GM12878 (cell line): Measurements from ENCODE around the gene TBCE. TPM values are rescaled to one million over a fixed set of nuclear protein-coding genes. Genes with fewer than 3 reads are reported as not detected.

Experiments
- CBFB ChIP-seq: IDR thresholded peaks from 2 replicates; pipeline ENCODE4 v1.6.1; 2016; ENCODE audit warnings: antibody characterized with exemption, low read depth
- CHD1 ChIP-seq: IDR thresholded peaks from 2 replicates; pipeline ENCODE4 v1.6.1; 2012; ENCODE audit warnings: low read depth, low read length, improper control_type of control experiment
- CREM ChIP-seq: IDR thresholded peaks from 2 replicates; pipeline ENCODE4 v1.6.1; 2014; ENCODE audit warnings: antibody characterized with exemption, low read depth
- LARP7 ChIP-seq: fragments of 450-650 bp; IDR thresholded peaks from 2 replicates; pipeline ENCODE4 v1.6.1; 2017; ENCODE audit warnings: mild to moderate bottlenecking
- NFIC ChIP-seq: IDR thresholded peaks from 2 replicates; pipeline ENCODE4 v1.6.1; 2012; ENCODE audit warnings: low read depth, mild to moderate bottlenecking, inconsistent platforms, low read length, moderate library complexity
- NFYB ChIP-seq: IDR thresholded peaks from 2 replicates; pipeline ENCODE4 v1.6.1; 2011; ENCODE audit warnings: low read depth, mild to moderate bottlenecking, low read length, improper control_type of control experiment, moderate library complexity; ENCODE audit not compliant: insufficient read depth
- POLR2AphosphoS5 ChIP-seq: IDR thresholded peaks from 2 replicates; pipeline ENCODE4 v1.6.1; 2011; ENCODE audit warnings: mild to moderate bottlenecking, low read length, inconsistent platforms
- POU2F2 ChIP-seq: IDR thresholded peaks from 3 replicates; pipeline ENCODE4 v1.6.1; 2011; ENCODE audit warnings: low read depth, mild to moderate bottlenecking, low read length, borderline replicate concordance
- RBBP5 ChIP-seq: fragments of 200-600 bp; sonication (generic); conservative IDR thresholded peaks from 2 replicates; pipeline ENCODE4 v1.6.1; 2016
- SRF ChIP-seq, 2 experiments: IDR thresholded peaks; 2 replicates each; pipeline ENCODE4 v1.6.1; 2011; ENCODE audit warnings: low read depth in 2 of 2, low read length in 2 of 2, mild to moderate bottlenecking in 1 of 2, moderate library complexity in 1 of 2
- TARDBP ChIP-seq: IDR thresholded peaks from 2 replicates; pipeline ENCODE4 v1.6.1; 2016; ENCODE audit warnings: borderline replicate concordance
- TCF12 ChIP-seq: IDR thresholded peaks from 2 replicates; pipeline ENCODE4 v1.6.1; 2011; ENCODE audit warnings: low read depth, mild to moderate bottlenecking, low read length
- YBX1 ChIP-seq: fragments of 450-650 bp; IDR thresholded peaks from 2 replicates; pipeline ENCODE4 v1.6.1; 2016; ENCODE audit warnings: antibody characterized with exemption
- YY1 ChIP-seq: IDR thresholded peaks from 2 replicates; pipeline ENCODE4 v1.6.1; 2011; ENCODE audit warnings: low read depth, mild to moderate bottlenecking, low read length
- ZBED1 ChIP-seq: IDR thresholded peaks from 2 replicates; pipeline ENCODE4 v1.6.1; 2016; ENCODE audit warnings: borderline replicate concordance
- ZNF622 ChIP-seq: fragments of 450-650 bp; IDR thresholded peaks from 2 replicates; pipeline ENCODE4 v1.6.1; 2017; ENCODE audit warnings: mild to moderate bottlenecking, inconsistent platforms
- polyA plus RNA-seq, 11 experiments: library from polyadenylated mRNA; depleted of rRNA in 4 of 11; unstranded in 6 of 11; stranded (reverse) in 5 of 11; fragments of >200 nt; fragmentation: Nextera tagmentation in 4 of 11; fragmentation: Illumina TruSeq in 1 of 11; extraction: Ambion mirVana in 4 of 11; extraction: Trizol in 1 of 11; gene quantifications; 1 replicate in 1 of 11; 2 replicates in 10 of 11; pipeline versions ENCODE4 v1.2.1 to v1.2.3, GENCODE V29; 2011 to 2016; ENCODE audit warnings: inconsistent platforms in 2 of 11, missing spikeins in 2 of 11, low read depth in 1 of 11
- total RNA-seq, 4 experiments: library from RNA; depleted of rRNA in 3 of 4; stranded (reverse); fragments of >200 nt in 3 of 4; fragmentation: Illumina TruSeq in 1 of 4; extraction: Trizol in 1 of 4; gene quantifications; 2 replicates each; pipeline versions ENCODE4 v1.2.1 to v1.2.3, GENCODE V29; 2013 to 2021
- TF ChIP-seq, protein P1 (sequence below): IDR thresholded peaks from 2 replicates; pipeline ENCODE4 v1.6.1; 2011; ENCODE audit warnings: low read depth, low read length, improper control_type of control experiment, borderline replicate concordance
- TF ChIP-seq, protein P2 (sequence below): fragments of 450-650 bp; IDR thresholded peaks from 2 replicates; pipeline ENCODE4 v1.6.1; 2017; ENCODE audit warnings: low read depth, mild to moderate bottlenecking, moderate library complexity
- TF ChIP-seq, protein P3 (sequence below): fragments of 450-650 bp; IDR thresholded peaks from 2 replicates; pipeline ENCODE4 v1.6.1; 2016; ENCODE audit warnings: mild to moderate bottlenecking
- TF ChIP-seq, protein P4 (sequence below): fragments of 450-650 bp; IDR thresholded peaks from 2 replicates; pipeline ENCODE4 v1.6.1; 2017; ENCODE audit warnings: mild to moderate bottlenecking
- TF ChIP-seq, protein P5 (sequence below): IDR thresholded peaks from 2 replicates; pipeline ENCODE4 v1.6.1; 2011; ENCODE audit warnings: low read depth, mild to moderate bottlenecking, low read length, moderate library complexity, borderline replicate concordance; ENCODE audit errors: extremely low read depth
- TF ChIP-seq, protein P6 (sequence below): IDR thresholded peaks from 2 replicates; pipeline ENCODE4 v1.6.1; 2011; ENCODE audit warnings: mild to moderate bottlenecking, low read depth, low read length, moderate library complexity; ENCODE audit not compliant: insufficient replicate concordance

The TBCE gene
- total and polyA plus RNA-seq, 10 of the 15 experiments (the other 5 are each of a cell fraction or from before 2014, with no cell fraction given) = 22.7 to 48.7 (median 29.2) TPM

DNA sequence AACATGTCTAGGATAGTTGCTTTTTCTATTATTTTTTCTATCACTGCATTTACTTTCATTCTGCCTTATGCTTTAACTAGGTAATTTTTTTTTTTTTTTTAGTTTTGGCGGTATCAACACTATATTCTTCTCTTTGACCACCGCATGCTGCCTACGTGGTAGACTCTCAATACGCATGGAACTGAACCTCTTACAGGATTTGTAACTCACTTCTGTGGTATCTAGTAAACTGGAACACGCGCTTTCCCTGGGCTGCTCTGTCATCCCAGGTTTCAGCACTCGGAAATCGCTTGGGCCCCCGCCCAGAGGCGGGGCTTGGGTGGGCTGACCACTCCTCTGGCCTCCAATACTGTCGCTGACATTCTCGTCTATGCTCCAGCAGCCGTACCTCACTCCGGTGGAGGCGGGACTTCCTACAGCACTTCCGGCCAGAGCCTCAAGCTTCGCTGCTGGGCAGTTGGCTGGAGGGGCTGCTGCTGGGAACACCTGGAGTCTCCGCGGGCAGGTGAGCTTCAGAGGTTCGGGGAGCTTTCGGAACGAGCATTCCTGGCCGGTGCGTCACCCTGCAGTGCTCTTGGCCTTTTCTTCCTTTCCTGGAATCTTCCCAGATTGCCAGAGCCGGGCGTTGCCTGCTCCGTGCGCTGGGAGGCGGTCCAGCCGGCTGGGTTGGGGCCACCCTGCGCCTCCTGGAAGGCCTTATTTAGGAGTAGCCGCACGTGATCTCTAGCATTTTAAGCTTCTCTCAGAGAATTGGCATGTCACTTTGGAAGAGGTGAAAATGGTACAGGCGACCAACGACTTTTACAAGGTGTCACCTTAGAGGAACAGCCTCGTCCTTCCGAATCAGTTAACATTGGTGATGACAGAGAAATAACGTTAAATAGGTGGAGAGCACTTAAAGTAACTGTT lies at the start of gene TBCE (continued):
- peak; percentile 59; the same call in 1 of the 2 replicates for TF ChIP-seq CBFB
- TF ChIP-seq, protein P1, sequence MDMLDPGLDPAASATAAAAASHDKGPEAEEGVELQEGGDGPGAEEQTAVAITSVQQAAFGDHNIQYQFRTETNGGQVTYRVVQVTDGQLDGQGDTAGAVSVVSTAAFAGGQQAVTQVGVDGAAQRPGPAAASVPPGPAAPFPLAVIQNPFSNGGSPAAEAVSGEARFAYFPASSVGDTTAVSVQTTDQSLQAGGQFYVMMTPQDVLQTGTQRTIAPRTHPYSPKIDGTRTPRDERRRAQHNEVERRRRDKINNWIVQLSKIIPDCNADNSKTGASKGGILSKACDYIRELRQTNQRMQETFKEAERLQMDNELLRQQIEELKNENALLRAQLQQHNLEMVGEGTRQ = 0 out of 2 replicates have a peak, but pooled peaks have one; percentile 2
- peak; percentile 31; the same call in 1 of the 2 replicates for TF ChIP-seq CREM
- peak; percentile 39 to 81; a peak in 2 of 4 replicates for TF ChIP-seq SRF (IDR thresholded peaks at IDR 0.05; ENCODE audit: low read depth in 2 of 2, low read length in 2 of 2)
- TF ChIP-seq, protein P2, sequence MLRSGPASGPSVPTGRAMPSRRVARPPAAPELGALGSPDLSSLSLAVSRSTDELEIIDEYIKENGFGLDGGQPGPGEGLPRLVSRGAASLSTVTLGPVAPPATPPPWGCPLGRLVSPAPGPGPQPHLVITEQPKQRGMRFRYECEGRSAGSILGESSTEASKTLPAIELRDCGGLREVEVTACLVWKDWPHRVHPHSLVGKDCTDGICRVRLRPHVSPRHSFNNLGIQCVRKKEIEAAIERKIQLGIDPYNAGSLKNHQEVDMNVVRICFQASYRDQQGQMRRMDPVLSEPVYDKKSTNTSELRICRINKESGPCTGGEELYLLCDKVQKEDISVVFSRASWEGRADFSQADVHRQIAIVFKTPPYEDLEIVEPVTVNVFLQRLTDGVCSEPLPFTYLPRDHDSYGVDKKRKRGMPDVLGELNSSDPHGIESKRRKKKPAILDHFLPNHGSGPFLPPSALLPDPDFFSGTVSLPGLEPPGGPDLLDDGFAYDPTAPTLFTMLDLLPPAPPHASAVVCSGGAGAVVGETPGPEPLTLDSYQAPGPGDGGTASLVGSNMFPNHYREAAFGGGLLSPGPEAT = peak; percentile 34; the same call in 1 of the 2 replicates
- no peak for TF ChIP-seq YY1
- TF ChIP-seq POU2F2 = peak; percentile 69; the same call in 1 of the 3 replicates
- TF ChIP-seq, protein P3, sequence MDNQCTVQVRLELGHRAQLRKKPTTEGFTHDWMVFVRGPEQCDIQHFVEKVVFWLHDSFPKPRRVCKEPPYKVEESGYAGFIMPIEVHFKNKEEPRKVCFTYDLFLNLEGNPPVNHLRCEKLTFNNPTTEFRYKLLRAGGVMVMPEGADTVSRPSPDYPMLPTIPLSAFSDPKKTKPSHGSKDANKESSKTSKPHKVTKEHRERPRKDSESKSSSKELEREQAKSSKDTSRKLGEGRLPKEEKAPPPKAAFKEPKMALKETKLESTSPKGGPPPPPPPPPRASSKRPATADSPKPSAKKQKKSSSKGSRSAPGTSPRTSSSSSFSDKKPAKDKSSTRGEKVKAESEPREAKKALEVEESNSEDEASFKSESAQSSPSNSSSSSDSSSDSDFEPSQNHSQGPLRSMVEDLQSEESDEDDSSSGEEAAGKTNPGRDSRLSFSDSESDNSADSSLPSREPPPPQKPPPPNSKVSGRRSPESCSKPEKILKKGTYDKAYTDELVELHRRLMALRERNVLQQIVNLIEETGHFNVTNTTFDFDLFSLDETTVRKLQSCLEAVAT = peak; percentile 91
- TF ChIP-seq, protein P4, sequence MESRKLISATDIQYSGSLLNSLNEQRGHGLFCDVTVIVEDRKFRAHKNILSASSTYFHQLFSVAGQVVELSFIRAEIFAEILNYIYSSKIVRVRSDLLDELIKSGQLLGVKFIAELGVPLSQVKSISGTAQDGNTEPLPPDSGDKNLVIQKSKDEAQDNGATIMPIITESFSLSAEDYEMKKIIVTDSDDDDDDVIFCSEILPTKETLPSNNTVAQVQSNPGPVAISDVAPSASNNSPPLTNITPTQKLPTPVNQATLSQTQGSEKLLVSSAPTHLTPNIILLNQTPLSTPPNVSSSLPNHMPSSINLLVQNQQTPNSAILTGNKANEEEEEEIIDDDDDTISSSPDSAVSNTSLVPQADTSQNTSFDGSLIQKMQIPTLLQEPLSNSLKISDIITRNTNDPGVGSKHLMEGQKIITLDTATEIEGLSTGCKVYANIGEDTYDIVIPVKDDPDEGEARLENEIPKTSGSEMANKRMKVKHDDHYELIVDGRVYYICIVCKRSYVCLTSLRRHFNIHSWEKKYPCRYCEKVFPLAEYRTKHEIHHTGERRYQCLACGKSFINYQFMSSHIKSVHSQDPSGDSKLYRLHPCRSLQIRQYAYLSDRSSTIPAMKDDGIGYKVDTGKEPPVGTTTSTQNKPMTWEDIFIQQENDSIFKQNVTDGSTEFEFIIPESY = no peak
- TF ChIP-seq RBBP5 = no peak
- TF ChIP-seq NFYB = peak; percentile 47; the same call in 1 of the 2 replicates
- TF ChIP-seq YBX1 = peak; percentile 79; the same call in 1 of the 2 replicates
- TF ChIP-seq LARP7 = peak; percentile 36; the same call in 1 of the 2 replicates
- TF ChIP-seq POLR2AphosphoS5 = peak; percentile 86
- TF ChIP-seq ZBED1 = no peak
- TF ChIP-seq NFIC = no peak
- no peak for TF ChIP-seq ZNF622
- TF ChIP-seq, protein P5, sequence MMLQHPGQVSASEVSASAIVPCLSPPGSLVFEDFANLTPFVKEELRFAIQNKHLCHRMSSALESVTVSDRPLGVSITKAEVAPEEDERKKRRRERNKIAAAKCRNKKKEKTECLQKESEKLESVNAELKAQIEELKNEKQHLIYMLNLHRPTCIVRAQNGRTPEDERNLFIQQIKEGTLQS = no peak
- no peak for TF ChIP-seq CHD1
- TF ChIP-seq, protein P6, sequence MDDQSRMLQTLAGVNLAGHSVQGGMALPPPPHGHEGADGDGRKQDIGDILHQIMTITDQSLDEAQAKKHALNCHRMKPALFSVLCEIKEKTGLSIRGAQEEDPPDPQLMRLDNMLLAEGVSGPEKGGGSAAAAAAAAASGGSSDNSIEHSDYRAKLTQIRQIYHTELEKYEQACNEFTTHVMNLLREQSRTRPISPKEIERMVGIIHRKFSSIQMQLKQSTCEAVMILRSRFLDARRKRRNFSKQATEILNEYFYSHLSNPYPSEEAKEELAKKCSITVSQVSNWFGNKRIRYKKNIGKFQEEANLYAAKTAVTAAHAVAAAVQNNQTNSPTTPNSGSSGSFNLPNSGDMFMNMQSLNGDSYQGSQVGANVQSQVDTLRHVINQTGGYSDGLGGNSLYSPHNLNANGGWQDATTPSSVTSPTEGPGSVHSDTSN = peak; percentile 69
- no peak for TF ChIP-seq TARDBP
- TF ChIP-seq TCF12 = 0 out of 2 replicates have a peak, but pooled peaks have one; percentile 20
